HepG2 (cell line): ENCODE data around the gene GNAS. TPM values are rescaled to one million over a fixed set of nuclear protein-coding genes. Genes with fewer than 3 reads are reported as not detected.

Source experiments
- ATAC-seq: fragments of 200-7000 bp; cut with Tn5 transposase; 3 replicates; pipeline ENCODE4 v1.9.1; 2020; ENCODE audit warnings: mild to moderate bottlenecking, moderate library complexity
- BruUV-seq: library from RNA; stranded (reverse); fragments of 400-500 nt; replicated peaks from 2 replicates; lab custom pipeline; 2021; lab: Mats Ljungman, UMichigan
- CTCF ChIA-PET: fragments of 300-600 bp; formaldehyde crosslinking; extraction: SDS; loops from one replicate; lab custom pipeline; 2021; ENCODE audit warnings: low total read pairs, inconsistent platforms, low intra/inter-chr PET ratio; lab: Yijun Ruan, JAX
- POLR2A ChIA-PET: fragments of 350-600 bp; sonication (Branson Sonifier 250); formaldehyde crosslinking; loops from one replicate; lab custom pipeline; 2020; ENCODE audit warnings: antibody characterized with exemption, inconsistent platforms; lab: Yijun Ruan, JAX
- DNase-seq: peaks from one replicate; pipeline ENCODE4 v3.0.0-alpha.2; 2015; ENCODE audit warnings: low spot score
- FAIRE-seq: peaks from 3 replicates; lab custom pipeline; 2011; peaks lifted over from hg19 to GRCh38; lab: Jason Lieb, UNC
- H2AFZ ChIP-seq: one replicate; pipeline ENCODE4 v1.6.1; 2011; ENCODE audit warnings: low read length, inconsistent platforms
- H3K27ac ChIP-seq: fragments of 300-600 bp; 3 replicates; pipeline ENCODE4 v1.8.0; 2011; ENCODE audit warnings: mixed run types, mild to moderate bottlenecking, mixed read lengths, low read length, inconsistent platforms; ENCODE audit not compliant: insufficient read depth; ENCODE audit errors: extremely low read length
- H3K27me3 ChIP-seq, 2 experiments: fragments of 200-600 bp in 1 of 2; 2 replicates in 1 of 2; 3 replicates in 1 of 2; pipeline versions ENCODE4 v1.6.0 to v1.8.0; 2011; ENCODE audit warnings: low read length in 2 of 2, mild to moderate bottlenecking in 2 of 2, moderate library complexity in 2 of 2, inconsistent platforms in 1 of 2; ENCODE audit not compliant: insufficient read depth in 2 of 2, control insufficient read depth in 1 of 2
- H3K36me3 ChIP-seq, 2 experiments: fragments of 200-600 bp in 1 of 2; replicated peaks in 1 of 2; 2 replicates in 1 of 2; 3 replicates in 1 of 2; pipeline versions ENCODE4 v1.5.1 to v1.8.0; 2011; ENCODE audit warnings: low read length in 2 of 2, inconsistent platforms in 1 of 2; ENCODE audit not compliant: insufficient read depth in 2 of 2, control insufficient read depth in 1 of 2
- H3K4me1 ChIP-seq: 2 replicates; pipeline ENCODE4 v1.5.1; 2012; ENCODE audit warnings: low read length, inconsistent platforms; ENCODE audit not compliant: insufficient read depth
- H3K4me2 ChIP-seq: 2 replicates; pipeline ENCODE4 v1.6.0; 2011; ENCODE audit warnings: low read depth, low read length, inconsistent platforms
- H3K4me3 ChIP-seq, 3 experiments: fragments of 200-600 bp in 1 of 3; sonication (generic), shearing (Covaris generic) in 1 of 3; replicated peaks in 1 of 3; 2 replicates each; pipeline ENCODE4 v1.5.1; 2011 to 2016; ENCODE audit warnings: low read length in 3 of 3, inconsistent platforms in 2 of 3, low read depth in 2 of 3, mild to moderate bottlenecking in 2 of 3, control low read depth in 1 of 3, mixed read lengths in 1 of 3; ENCODE audit not compliant: insufficient read depth in 1 of 3
- H3K79me2 ChIP-seq: one replicate; pipeline ENCODE4 v1.6.1; 2011; ENCODE audit warnings: low read length, inconsistent platforms; ENCODE audit not compliant: insufficient read depth
- H3K9ac ChIP-seq: 2 replicates; pipeline ENCODE4 v1.6.0; 2011; ENCODE audit warnings: mild to moderate bottlenecking, low read depth, low read length, inconsistent platforms; ENCODE audit not compliant: insufficient read depth
- H3K9me3 ChIP-seq: 2 replicates; pipeline ENCODE4 v1.5.1; 2012; ENCODE audit warnings: mild to moderate bottlenecking, low read length
- H4K20me1 ChIP-seq: 2 replicates; pipeline ENCODE4 v1.6.0; 2011; ENCODE audit warnings: inconsistent platforms, mild to moderate bottlenecking, low read length, moderate library complexity; ENCODE audit not compliant: insufficient read depth
- EZH2 ChIP-seq: conservative IDR thresholded peaks from 2 replicates; pipeline ENCODE4 v1.6.1; 2012; ENCODE audit warnings: mild to moderate bottlenecking, low read depth, low read length, moderate library complexity
- NPAS2 ChIP-seq: sonication (generic); formaldehyde crosslinking; IDR thresholded peaks from 2 replicates; pipeline ENCODE4 v1.8.0; 2022; ENCODE audit warnings: mild to moderate bottlenecking, missing genetic modification reagents, borderline replicate concordance
- SIN3A ChIP-seq: IDR thresholded peaks from 2 replicates; pipeline ENCODE4 v1.6.1; 2011; ENCODE audit warnings: low read depth, mild to moderate bottlenecking, control low read depth, low read length, borderline replicate concordance
- ZKSCAN5 ChIP-seq: sonication (generic); formaldehyde crosslinking; IDR thresholded peaks from 2 replicates; pipeline ENCODE4 v1.5.1; 2020; ENCODE audit warnings: mild to moderate bottlenecking, missing genetic modification reagents
- ZMYM2 ChIP-seq: sonication (generic); formaldehyde crosslinking; IDR thresholded peaks from 2 replicates; pipeline ENCODE4 v1.8.0; 2022; ENCODE audit warnings: mild to moderate bottlenecking, missing genetic modification reagents
- WGBS: methylation state at CpG from one replicate; pipeline ENCODE4 v1.1.6; 2017; ENCODE audit warnings: low lambda C conversion rate; 5-methylcytosine and 5-hydroxymethylcytosine counted together
- in situ Hi-C: cut with HindIII; loops from 2 replicates; pipeline ENCODE4 v1.10.0; 2017; ENCODE audit warnings: low pct_unique_long_range_greater_than_20kb; ENCODE audit not compliant: extremely low pct_ligation_motif_present
- intact Hi-C: fragments of 100-400 bp; cut with micrococcal nuclease; formaldehyde crosslinking; loops from one replicate; pipeline ENCODE4 v1.10.0; 2022; ENCODE audit not compliant: unreplicated experiment
- polyA plus RNA-seq, 8 experiments: library from polyadenylated mRNA; depleted of rRNA in 3 of 8; stranded (reverse) in 7 of 8; unstranded in 1 of 8; fragments of >200 nt; fragmentation: Illumina TruSeq in 4 of 8; extraction: Trizol in 4 of 8; gene quantifications; 2 replicates each; pipeline versions ENCODE4 v1.2.1 to v1.2.3, GENCODE V29; 2011 to 2016; ENCODE audit warnings: low read depth in 4 of 8, missing spikeins in 1 of 8, mixed read lengths in 1 of 8; ENCODE audit not compliant: insufficient read depth in 1 of 8
- total RNA-seq, 5 experiments: library from RNA; depleted of rRNA; stranded (reverse); fragments of >200 nt; fragmentation: Illumina TruSeq; extraction: Trizol; gene quantifications; 2 replicates each; pipeline ENCODE4 v1.2.3, GENCODE V29; 2016; ENCODE audit warnings: low read depth in 1 of 5

GNAS gene
- total and polyA plus RNA-seq, 2 of the 13 experiments (the other 11 are each of a cell fraction or from before 2014, with no cell fraction given), result 407 to 1,008 TPM

DNA sequence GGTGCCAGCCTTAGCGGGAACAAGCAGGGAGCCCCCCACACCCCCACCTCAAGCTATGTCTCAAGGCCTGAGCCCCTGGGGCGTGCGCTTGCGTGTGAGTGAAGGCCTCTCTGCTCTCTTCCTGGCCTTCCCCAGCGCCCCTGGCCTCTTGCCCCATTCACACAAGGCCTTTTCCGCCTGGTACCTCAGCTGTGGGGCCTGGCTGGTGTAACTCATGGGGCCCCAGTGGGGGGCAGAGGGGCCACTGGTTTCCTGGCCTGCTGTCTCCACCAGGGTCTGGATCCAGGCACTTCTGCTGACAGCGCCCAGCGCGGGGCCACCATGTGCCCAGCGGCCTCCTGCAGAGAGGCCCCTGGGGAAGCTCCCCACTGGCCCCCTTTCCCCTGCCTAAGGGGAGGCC, 36.5 kb upstream of the GNAS start:
- BruUV-seq, result no TSS peak
- WGBS, result 54% methylated on average over 10 of the region's 10 CpGs
- peak; percentile 41; the same call in 1 of the 2 replicates for TF ChIP-seq NPAS2 (CRISPR knock-in tag)
- TF ChIP-seq ZMYM2 (CRISPR knock-in tag), result no peak
- Histone ChIP-seq H2AFZ (no peak overlapping the region), H4K20me1 (no peaks in the 10 kb centered on the region), H3K9ac (no peak overlapping the region), H3K79me2 (no peaks in the 10 kb centered on the region), H3K9me3 (no peaks in the 10 kb centered on the region), H3K4me2 (no peak overlapping the region), H3K36me3 (no peaks in the 10 kb centered on the region), H3K27ac (no peak overlapping the region), H3K4me1 (no peaks in the 10 kb centered on the region), H3K4me3 (no peak overlapping the region), H3K27me3 (peaks cover 23 to 78% of the 10 kb centered on the region in 2 experiments)
- ChIA-PET POLR2A (no interaction called here), CTCF (no interaction called here)
- in situ Hi-C loops (no loop called here), intact Hi-C loops (no loop called here)
- DNase-seq (no peak), ATAC-seq (no peak; the same call in 2 of the 3 replicates), FAIRE-seq (no peak)

DNA sequence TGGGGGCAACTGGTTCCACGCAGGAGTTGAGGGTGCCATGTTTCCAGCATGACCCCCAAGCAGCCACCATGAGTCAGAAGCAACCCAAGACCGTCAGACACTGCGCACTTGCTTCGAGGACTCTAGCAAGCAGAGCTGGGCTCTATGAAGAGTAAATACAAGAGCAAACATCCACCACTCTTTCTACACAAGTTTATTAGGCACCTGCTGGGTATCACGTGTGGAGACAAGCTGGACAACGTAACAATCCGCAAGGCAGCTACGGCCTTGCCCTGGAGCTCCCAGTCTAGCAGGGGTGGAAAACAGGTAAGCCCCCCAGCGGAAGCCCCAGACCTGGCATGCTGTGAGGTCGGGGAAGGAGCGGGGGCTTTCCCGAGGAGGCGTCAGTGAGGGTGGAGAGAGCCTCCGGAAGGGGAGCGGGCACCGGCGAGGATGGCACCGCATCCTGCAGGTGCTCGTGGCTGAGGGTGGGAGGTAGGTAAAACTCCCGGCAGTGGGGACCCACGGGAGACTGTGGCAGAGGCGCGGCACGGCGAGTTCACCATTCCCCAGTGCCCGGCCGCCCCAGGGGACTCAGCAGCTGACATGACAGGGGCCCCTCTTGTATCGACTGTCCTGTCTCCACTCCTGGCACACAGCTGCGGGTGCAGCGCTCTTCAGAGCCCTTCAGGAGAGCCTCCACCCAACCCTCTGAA, 35.4 kb upstream of the GNAS start:
- ChIA-PET POLR2A (no interaction called here), CTCF (no interaction called here)
- Histone ChIP-seq H3K4me3 (no peak overlapping the region), H3K4me2 (no peak overlapping the region), H3K27ac (no peak overlapping the region), H3K9ac (no peak overlapping the region), H3K27me3 (peaks cover 20 to 76% of the 10 kb centered on the region in 2 experiments), H3K79me2 (no peaks in the 10 kb centered on the region), H3K36me3 (no peaks in the 10 kb centered on the region), H3K4me1 (no peaks in the 10 kb centered on the region), H3K9me3 (no peaks in the 10 kb centered on the region), H2AFZ (no peak overlapping the region), H4K20me1 (no peaks in the 10 kb centered on the region)
- no TSS peak for BruUV-seq
- in situ Hi-C loops, result no loop called here
- intact Hi-C loops, result no loop called here
- 32% methylated on average over 29 of the region's 30 CpGs for WGBS
- TF ChIP-seq EZH2, result 0 out of 2 replicates have a peak, but pooled peaks have one; percentile 34
- no peak for TF ChIP-seq SIN3A
- TF ChIP-seq ZKSCAN5 (CRISPR knock-in tag), result no peak
- ATAC-seq (no peak), DNase-seq (no peak), FAIRE-seq (no peak)
